Activated T-helper 17 cell treated with anti-CD3 and anti-CD28 coated beads, Interleukin-2, amount 50 U/mL, for 72 hours (primary cell): ENCODE data around the gene MOK. TPM values are rescaled to one million over a fixed set of nuclear protein-coding genes. Genes with fewer than 3 reads are reported as not detected.
A peak's percentile ranks its signal among the peaks of the same experiment; 100 is the strongest.

Source experiments
- ATAC-seq: fragments of 150-1000 bp; cut with Tn5 transposase; replicated peaks from 2 replicates; pipeline ENCODE4 v1.10.0; 2021; ENCODE audit warnings: mild to moderate bottlenecking, moderate library complexity
- H3K27ac Mint-ChIP-seq: one replicate; pipeline ENCODE4 v1.8.0; 2022; ENCODE audit warnings: mixed read lengths
- H3K27me3 Mint-ChIP-seq: one replicate; pipeline ENCODE4 v1.8.0; 2022; ENCODE audit warnings: mixed read lengths
- H3K36me3 Mint-ChIP-seq: one replicate; pipeline ENCODE4 v1.8.0; 2022; ENCODE audit warnings: low read depth, mild to moderate bottlenecking, mixed read lengths
- H3K4me1 Mint-ChIP-seq: one replicate; pipeline ENCODE4 v1.8.0; 2022; ENCODE audit warnings: mixed read lengths
- H3K4me3 Mint-ChIP-seq: one replicate; pipeline ENCODE4 v1.8.0; 2022; ENCODE audit warnings: mild to moderate bottlenecking, mixed read lengths
- H3K9me3 Mint-ChIP-seq: one replicate; pipeline ENCODE4 v1.8.0; 2022; ENCODE audit warnings: mixed read lengths
- total RNA-seq, 2 donors: library from RNA; stranded (reverse); gene quantifications; one replicate each; pipeline ENCODE4 v1.2.3, GENCODE V29; 2022

The MOK gene
- total RNA-seq, 2 donors from 2014 or later: 2.3 to 5.5 TPM

- Mint-ChIP-seq H3K4me3 (no peak overlapping the region), H3K27me3 (no peaks in the 10 kb centered on the region), H3K36me3 (peaks cover 62% of the 10 kb centered on the region), H3K27ac (no peak overlapping the region), H3K9me3 (no peaks in the 10 kb centered on the region), H3K4me1 (peaks cover 7% of the 10 kb centered on the region)
- no peak for ATAC-seq
These were observed 94.4 kb downstream of the MOK start for GRCh38 chr14:102210421-102211042.

- H3K9me3 Mint-ChIP-seq: no peaks in the 10 kb centered on the region
- peaks cover 68% of the 10 kb centered on the region for H3K36me3 Mint-ChIP-seq
- no peak for ATAC-seq
- H3K4me1 Mint-ChIP-seq: peaks cover 9% of the 10 kb centered on the region
- H3K27ac Mint-ChIP-seq: no peak overlapping the region
- H3K4me3 Mint-ChIP-seq: no peak overlapping the region
- H3K27me3 Mint-ChIP-seq: no peaks in the 10 kb centered on the region
These were observed 95.6 kb downstream of the MOK start for GRCh38 chr14:102209224-102209966.

- H3K9me3 Mint-ChIP-seq: no peaks in the 10 kb centered on the region
These were observed 96.2 kb downstream of the MOK start for GRCh38 chr14:102208741-102209140.

GRCh38 chr14:102207831-102208365, 97.1 kb downstream of the MOK start:
- ATAC-seq: no peak
- Mint-ChIP-seq H3K4me3 (no peak overlapping the region), H3K27ac (peak overlapping the region; percentile 21), H3K36me3 (peaks cover 83% of the 10 kb centered on the region), H3K9me3 (no peaks in the 10 kb centered on the region), H3K27me3 (no peaks in the 10 kb centered on the region), H3K4me1 (peaks cover 14% of the 10 kb centered on the region)

More at GRCh38 chr14:102208741-102209140, 96.2 kb downstream of the MOK start:
- H3K27me3 Mint-ChIP-seq: no peaks in the 10 kb centered on the region
- ATAC-seq: no peak
- no peak overlapping the region for H3K4me3 Mint-ChIP-seq
- H3K27ac Mint-ChIP-seq: no peak overlapping the region
- peaks cover 75% of the 10 kb centered on the region for H3K36me3 Mint-ChIP-seq
- peaks cover 14% of the 10 kb centered on the region for H3K4me1 Mint-ChIP-seq

GRCh38 chr14:102206918-102207317, 98.0 kb downstream of the MOK start:
- peak overlapping the region; percentile 36 for H3K27ac Mint-ChIP-seq
- ATAC-seq: no peak
- H3K27me3 Mint-ChIP-seq: no peaks in the 10 kb centered on the region
- H3K4me3 Mint-ChIP-seq: no peak overlapping the region
- H3K4me1 Mint-ChIP-seq: peaks cover 15% of the 10 kb centered on the region
- H3K36me3 Mint-ChIP-seq: peaks cover 86% of the 10 kb centered on the region
- H3K9me3 Mint-ChIP-seq: no peaks in the 10 kb centered on the region

- Mint-ChIP-seq H3K36me3 (peaks cover 83% of the 10 kb centered on the region), H3K27ac (no peak overlapping the region), H3K9me3 (no peaks in the 10 kb centered on the region), H3K4me1 (peaks cover 29% of the 10 kb centered on the region), H3K27me3 (no peaks in the 10 kb centered on the region), H3K4me3 (no peak overlapping the region)
- no peak for ATAC-seq
These were observed 99.4 kb downstream of the MOK start for GRCh38 chr14:102205560-102205959.

- ATAC-seq: no peak
- Mint-ChIP-seq H3K4me1 (peaks cover 48% of the 10 kb centered on the region), H3K27ac (no peak overlapping the region), H3K4me3 (no peak overlapping the region), H3K9me3 (no peaks in the 10 kb centered on the region), H3K27me3 (no peaks in the 10 kb centered on the region), H3K36me3 (peaks cover 83% of the 10 kb centered on the region)
These were observed 101.6 kb downstream of the MOK start for GRCh38 chr14:102203382-102203781.

GRCh38 chr14:102202944-102203343, 102.0 kb downstream of the MOK start:
- ATAC-seq: no peak
- peaks cover 50% of the 10 kb centered on the region for H3K4me1 Mint-ChIP-seq
- no peaks in the 10 kb centered on the region for H3K27me3 Mint-ChIP-seq
- no peaks in the 10 kb centered on the region for H3K9me3 Mint-ChIP-seq
- H3K4me3 Mint-ChIP-seq: no peak overlapping the region
- peaks cover 85% of the 10 kb centered on the region for H3K36me3 Mint-ChIP-seq
- H3K27ac Mint-ChIP-seq: no peak overlapping the region

- Mint-ChIP-seq H3K9me3 (no peaks in the 10 kb centered on the region), H3K27me3 (no peaks in the 10 kb centered on the region), H3K36me3 (peaks cover 85% of the 10 kb centered on the region), H3K27ac (peak overlapping the region; percentile 63), H3K4me1 (peaks cover 54% of the 10 kb centered on the region), H3K4me3 (peak overlapping the region; percentile 44)
- ATAC-seq: peak; percentile 11
These were observed 103.2 kb downstream of the MOK start for GRCh38 chr14:102201776-102202175.

GRCh38 chr14:102201353-102201738, 103.6 kb downstream of the MOK start:
- Mint-ChIP-seq H3K4me1 (peaks cover 55% of the 10 kb centered on the region), H3K4me3 (peak overlapping the region; percentile 44), H3K36me3 (peaks cover 85% of the 10 kb centered on the region), H3K27me3 (no peaks in the 10 kb centered on the region), H3K27ac (peak overlapping the region; percentile 63), H3K9me3 (no peaks in the 10 kb centered on the region)
- ATAC-seq: peak; percentile 85

- Mint-ChIP-seq H3K4me3 (peak overlapping the region; percentile 44), H3K27ac (peak overlapping the region; percentile 63), H3K27me3 (no peaks in the 10 kb centered on the region), H3K4me1 (peaks cover 55% of the 10 kb centered on the region), H3K9me3 (no peaks in the 10 kb centered on the region), H3K36me3 (peaks cover 85% of the 10 kb centered on the region)
- ATAC-seq: peak; percentile 41
These were observed 104.1 kb downstream of the MOK start for GRCh38 chr14:102200690-102201352.

GRCh38 chr14:102197317-102197853, 107.6 kb downstream of the MOK start:
- H3K4me1 Mint-ChIP-seq: peaks cover 53% of the 10 kb centered on the region
- no peaks in the 10 kb centered on the region for H3K9me3 Mint-ChIP-seq
- H3K4me3 Mint-ChIP-seq: no peak overlapping the region
- peaks cover 69% of the 10 kb centered on the region for H3K36me3 Mint-ChIP-seq
- H3K27ac Mint-ChIP-seq: peak overlapping the region; percentile 32
- ATAC-seq: no peak
- no peaks in the 10 kb centered on the region for H3K27me3 Mint-ChIP-seq

- no peaks in the 10 kb centered on the region for H3K27me3 Mint-ChIP-seq
- no peak overlapping the region for H3K4me3 Mint-ChIP-seq
- ATAC-seq: no peak
- peaks cover 69% of the 10 kb centered on the region for H3K36me3 Mint-ChIP-seq
- peaks cover 51% of the 10 kb centered on the region for H3K4me1 Mint-ChIP-seq
- H3K27ac Mint-ChIP-seq: peak overlapping the region; percentile 32
- no peaks in the 10 kb centered on the region for H3K9me3 Mint-ChIP-seq
These were observed 108.1 kb downstream of the MOK start for GRCh38 chr14:102196902-102197230.

GRCh38 chr14:102196039-102196901, 108.7 kb downstream of the MOK start:
- Mint-ChIP-seq H3K36me3 (peaks cover 65% of the 10 kb centered on the region), H3K9me3 (no peaks in the 10 kb centered on the region), H3K27ac (peak overlapping the region; percentile 51), H3K27me3 (no peaks in the 10 kb centered on the region), H3K4me3 (no peak overlapping the region), H3K4me1 (peaks cover 46% of the 10 kb centered on the region)
- no peak for ATAC-seq
